Astrocyte (in vitro differentiated cells and primary cell): ENCODE measurements around the gene BICRA.

Experiments used
- CTCF ChIP-seq: IDR thresholded peaks from 2 replicates; pipeline ENCODE4 v1.5.1; 2011; ENCODE audit warnings: low read depth, mild to moderate bottlenecking, inconsistent platforms, low read length, moderate library complexity; ENCODE audit not compliant: insufficient read depth
- EZH2 ChIP-seq: IDR thresholded peaks from 2 replicates; pipeline ENCODE4 v1.6.1; 2012; ENCODE audit warnings: mild to moderate bottlenecking, low read length, inconsistent platforms; ENCODE audit not compliant: insufficient read depth

- TF ChIP-seq CTCF (no peak), EZH2 (no peak)
These were observed 44.9 kb downstream of the BICRA start for GRCh38 chr19:47653856-47654255.
